GM18511 (cell line): ENCODE measurements around the gene PPP1R16B.
"Not testable (repeated sequence)": the region's sequence is repeated elsewhere in the genome, so short reads cannot be mapped to it uniquely, and the experiment has no call there.

Experiments
- ATAC-seq: cut with Tn5 transposase; IDR thresholded peaks from one replicate; pipeline ENCODE4 v1.9.1; 2021; ENCODE audit warnings: mild to moderate bottlenecking, moderate library complexity; ENCODE audit not compliant: unreplicated experiment

Gene PPP1R16B

GRCh38 chr20:38843346-38843745 lies 37.8 kb downstream of the PPP1R16B start:
- ATAC-seq, result no peak

GRCh38 chr20:38844963-38845362 lies 39.5 kb downstream of the PPP1R16B start:
- ATAC-seq, result no peak

- no peak for ATAC-seq
Measured at GRCh38 chr20:38847840-38848239, 42.3 kb downstream of the PPP1R16B start.

- no peak for ATAC-seq
Measured at GRCh38 chr20:38853759-38854158, 48.3 kb downstream of the PPP1R16B start.

- no peak for ATAC-seq
Measured at GRCh38 chr20:38854654-38855066, 49.2 kb downstream of the PPP1R16B start.

- ATAC-seq, result no peak
Measured at GRCh38 chr20:38855356-38855755, 49.9 kb downstream of the PPP1R16B start.

GRCh38 chr20:38856570-38856969 lies 51.1 kb downstream of the PPP1R16B start:
- ATAC-seq, result no peak

GRCh38 chr20:38857703-38858102 lies 52.2 kb downstream of the PPP1R16B start:
- no peak for ATAC-seq

- peak; percentile 58 for ATAC-seq
Measured at GRCh38 chr20:38859070-38859690, 53.7 kb downstream of the PPP1R16B start.

- ATAC-seq, result not testable (repeated sequence)
Measured at GRCh38 chr20:38859857-38860256, 54.4 kb downstream of the PPP1R16B start.

GRCh38 chr20:38861071-38861401 lies 55.5 kb downstream of the PPP1R16B start:
- ATAC-seq, result no peak

GRCh38 chr20:38862226-38862625 lies 56.7 kb downstream of the PPP1R16B start:
- ATAC-seq, result no peak

GRCh38 chr20:38863024-38863851 lies 57.7 kb downstream of the PPP1R16B start:
- ATAC-seq, result peak; percentile 68

- ATAC-seq, result no peak
Measured at GRCh38 chr20:38864662-38865061, 59.2 kb downstream of the PPP1R16B start.

- ATAC-seq, result no peak
Measured at GRCh38 chr20:38866265-38867061, 61.0 kb downstream of the PPP1R16B start.

GRCh38 chr20:38867062-38867359 lies 61.5 kb downstream of the PPP1R16B start:
- ATAC-seq, result no peak

GRCh38 chr20:38870733-38871559 lies 65.4 kb downstream of the PPP1R16B start:
- ATAC-seq, result no peak

GRCh38 chr20:38871560-38871953 lies 66.1 kb downstream of the PPP1R16B start:
- no peak for ATAC-seq

- no peak for ATAC-seq
Measured at GRCh38 chr20:38872036-38872435, 66.5 kb downstream of the PPP1R16B start.

- ATAC-seq, result peak; percentile 0
Measured at GRCh38 chr20:38872491-38873049, 67.1 kb downstream of the PPP1R16B start.
